DND-41 (cell line): Measurements from ENCODE around the gene TNNI3K.

ENCODE experiments used
- ATAC-seq: fragments of 200-7000 bp; cut with Tn5 transposase; 3 replicates; pipeline ENCODE4 v1.9.1; 2021; ENCODE audit warnings: low read depth; ENCODE audit not compliant: insufficient read depth
- DNase-seq: peaks from one replicate; pipeline ENCODE4 v3.0.0-alpha.2; 2020
- H2AFZ ChIP-seq: 2 replicates; pipeline ENCODE4 v1.6.0; 2012; ENCODE audit warnings: low read depth, low read length
- H3K27ac ChIP-seq: 2 replicates; pipeline ENCODE4 v1.5.1; 2012; ENCODE audit warnings: low read length, inconsistent platforms
- H3K27me3 ChIP-seq: fragments of 200-600 bp; sonication (generic); 2 replicates; pipeline ENCODE4 v1.6.0; 2012; ENCODE audit warnings: low read length, mild to moderate bottlenecking, inconsistent platforms; ENCODE audit not compliant: insufficient read depth, poor library complexity
- H3K36me3 ChIP-seq: 2 replicates; pipeline ENCODE4 v1.5.1; 2012; ENCODE audit warnings: low read length, inconsistent platforms; ENCODE audit not compliant: insufficient read depth
- H3K4me1 ChIP-seq: 2 replicates; pipeline ENCODE4 v1.5.1; 2012; ENCODE audit warnings: mild to moderate bottlenecking, low read length; ENCODE audit not compliant: insufficient read depth
- H3K4me2 ChIP-seq: 2 replicates; pipeline ENCODE4 v1.6.0; 2012; ENCODE audit warnings: mild to moderate bottlenecking, moderate library complexity, low read length, inconsistent platforms; ENCODE audit not compliant: insufficient read depth
- H3K4me3 ChIP-seq, 2 experiments: fragments of 200-600 bp in 1 of 2; shearing (Covaris generic) in 1 of 2; 2 replicates each; pipeline ENCODE4 v1.5.1; 2012 to 2016; ENCODE audit warnings: inconsistent platforms in 2 of 2, low read length in 2 of 2, mild to moderate bottlenecking in 2 of 2, low read depth in 1 of 2, moderate library complexity in 1 of 2
- H3K79me2 ChIP-seq: 2 replicates; pipeline ENCODE4 v1.6.0; 2012; ENCODE audit warnings: low read length, inconsistent platforms; ENCODE audit not compliant: insufficient read depth
- H3K9ac ChIP-seq: 2 replicates; pipeline ENCODE4 v1.6.0; 2012; ENCODE audit warnings: low read depth, mild to moderate bottlenecking, inconsistent platforms, low read length, moderate library complexity
- H3K9me3 ChIP-seq: 2 replicates; pipeline ENCODE4 v1.5.1; 2012; ENCODE audit warnings: low read length, moderate library complexity, mild to moderate bottlenecking, inconsistent platforms; ENCODE audit not compliant: insufficient read depth, severe bottlenecking
- H4K20me1 ChIP-seq: 2 replicates; pipeline ENCODE4 v1.6.0; 2012; ENCODE audit warnings: low read length; ENCODE audit not compliant: insufficient read depth
- CTCF ChIP-seq: IDR thresholded peaks from 2 replicates; pipeline ENCODE4 v1.5.1; 2012; ENCODE audit warnings: borderline replicate concordance, low read length, moderate library complexity, mild to moderate bottlenecking; ENCODE audit not compliant: poor library complexity, severe bottlenecking; ENCODE audit errors: extremely low read depth
- EZH2 ChIP-seq: IDR thresholded peaks from 3 replicates; pipeline ENCODE4 v1.6.1; 2012; ENCODE audit warnings: borderline replicate concordance, low read depth, mild to moderate bottlenecking, moderate library complexity, low read length, inconsistent platforms; ENCODE audit not compliant: severe bottlenecking

The TNNI3K gene

GRCh38 chr1:74464037-74464436, 228.8 kb downstream of the TNNI3K start:
- no peak for TF ChIP-seq CTCF
- no peak for TF ChIP-seq EZH2
- Histone ChIP-seq H3K9ac (no peak overlapping the region), H4K20me1 (no peaks in the 10 kb centered on the region), H3K4me3 (no peak overlapping the region), H3K79me2 (no peaks in the 10 kb centered on the region), H3K27me3 (no peaks in the 10 kb centered on the region), H3K36me3 (no peaks in the 10 kb centered on the region), H3K4me1 (no peaks in the 10 kb centered on the region), H2AFZ (no peak overlapping the region), H3K4me2 (no peak overlapping the region), H3K27ac (no peak overlapping the region), H3K9me3 (no peaks in the 10 kb centered on the region)
- no peak for ATAC-seq
- DNase-seq: no peak

DNA sequence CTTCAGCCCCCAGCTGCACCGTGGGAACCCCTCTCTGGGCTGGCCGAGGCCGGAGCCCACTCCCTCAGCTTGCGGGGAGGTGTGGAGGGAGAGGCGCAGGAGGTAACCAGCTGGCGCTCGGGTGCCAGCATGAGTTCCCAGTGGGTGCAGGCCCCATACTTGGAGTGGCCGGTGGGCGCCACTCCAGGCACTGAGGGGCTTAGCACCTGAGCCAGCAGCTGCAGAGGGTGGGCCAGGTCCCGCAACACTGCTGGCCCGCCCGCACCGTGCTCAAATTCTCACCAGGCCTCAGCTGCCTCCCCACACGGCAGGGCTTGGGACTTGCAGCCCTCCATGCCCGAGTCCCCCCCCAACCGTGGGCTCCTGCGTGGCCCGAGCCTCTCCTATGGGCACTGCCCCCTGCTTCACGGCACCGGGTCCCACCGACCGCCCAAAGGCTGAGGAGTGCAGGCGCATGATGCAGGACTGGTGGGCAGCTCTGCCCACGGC, 230.1 kb downstream of the TNNI3K start:
- no peaks in the 10 kb centered on the region for H3K9me3 ChIP-seq
- no peaks in the 10 kb centered on the region for H4K20me1 ChIP-seq
- no peaks in the 10 kb centered on the region for H3K79me2 ChIP-seq
- no peak overlapping the region for H2AFZ ChIP-seq
- ATAC-seq (no peak), DNase-seq (no peak)
- no peak overlapping the region for H3K4me3 ChIP-seq
- no peaks in the 10 kb centered on the region for H3K27me3 ChIP-seq
- no peak overlapping the region for H3K27ac ChIP-seq
- no peak overlapping the region for H3K9ac ChIP-seq
- no peaks in the 10 kb centered on the region for H3K36me3 ChIP-seq
- H3K4me2 ChIP-seq: no peak overlapping the region
- no peaks in the 10 kb centered on the region for H3K4me1 ChIP-seq
- TF ChIP-seq CTCF (no peak), EZH2 (no peak)

DNA sequence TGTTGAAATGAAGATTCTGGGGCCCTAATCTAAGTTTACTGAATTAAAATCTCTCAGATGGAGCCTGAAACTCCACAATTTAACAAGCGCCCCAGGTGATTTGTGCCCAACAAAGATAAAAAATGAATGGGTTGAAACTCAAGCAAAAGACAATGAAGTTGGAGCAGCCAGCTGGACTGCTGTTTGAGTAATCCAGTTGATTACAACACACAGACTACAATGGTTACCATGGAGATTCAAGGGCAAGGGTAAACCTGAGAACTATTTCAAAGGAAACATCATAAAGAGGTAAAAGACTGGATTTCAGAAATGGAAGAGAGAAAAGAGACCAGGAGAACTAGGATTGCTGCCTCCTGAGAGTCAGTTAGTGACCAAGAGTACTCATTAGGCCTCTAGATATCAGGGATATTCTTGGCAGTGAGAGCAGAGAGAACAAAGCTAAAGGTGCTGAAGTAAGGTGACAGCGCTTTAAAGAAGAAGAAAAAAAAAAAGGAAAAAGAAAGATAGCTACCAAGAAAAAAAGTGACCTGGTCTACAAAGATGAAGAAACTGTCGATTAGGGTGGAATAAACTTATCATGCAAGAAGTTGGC, 232.7 kb downstream of the TNNI3K start:
- no peaks in the 10 kb centered on the region for H3K9me3 ChIP-seq
- no peak overlapping the region for H3K4me2 ChIP-seq
- TF ChIP-seq CTCF (no peak), EZH2 (no peak)
- H3K27ac ChIP-seq: no peak overlapping the region
- no peak overlapping the region for H3K4me3 ChIP-seq
- ATAC-seq: no peak
- no peaks in the 10 kb centered on the region for H3K4me1 ChIP-seq
- no peaks in the 10 kb centered on the region for H3K79me2 ChIP-seq
- no peak overlapping the region for H3K9ac ChIP-seq
- peaks cover 4% of the 10 kb centered on the region for H3K27me3 ChIP-seq
- no peak for DNase-seq
- no peaks in the 10 kb centered on the region for H4K20me1 ChIP-seq
- no peaks in the 10 kb centered on the region for H3K36me3 ChIP-seq
- H2AFZ ChIP-seq: no peak overlapping the region
